OCI-LY3 (cell line): ENCODE measurements around the gene ZNF511.

Experiments
- H2AFZ ChIP-seq: fragments of 200-600, 300-600 bp; shearing (Covaris generic); 2 replicates; pipeline ENCODE4 v1.6.0; 2014; ENCODE audit warnings: antibody characterized with exemption, low read depth, low read length
- H3K27ac ChIP-seq: fragments of 200-600, 300-600 bp; sonication (generic); 2 replicates; pipeline ENCODE4 v1.5.1; 2014; ENCODE audit warnings: mild to moderate bottlenecking, low read length, moderate library complexity, mixed read lengths
- H3K27me3 ChIP-seq: fragments of 200-600, 300-600 bp; sonication (generic); 2 replicates; pipeline ENCODE4 v1.6.1; 2014; ENCODE audit warnings: low read depth, low read length, mixed read lengths
- H3K36me3 ChIP-seq: fragments of 200-600, 300-600 bp; sonication (generic); replicated peaks from 2 replicates; pipeline ENCODE3; 2014; ENCODE audit warnings: low read depth, low read length, mixed read lengths
- H3K4me1 ChIP-seq: fragments of 300-600, 200-600 bp; sonication (generic); 2 replicates; pipeline ENCODE4 v1.6.1; 2014; ENCODE audit warnings: low read length, mixed read lengths
- H3K4me2 ChIP-seq: fragments of 200-600, 300-600 bp; sonication (generic); 2 replicates; pipeline ENCODE4 v1.6.1; 2014; ENCODE audit warnings: low read length, mixed read lengths
- H3K4me3 ChIP-seq: fragments of 300-600, 200-600 bp; sonication (generic); 2 replicates; pipeline ENCODE4 v1.5.1; 2014; ENCODE audit warnings: antibody characterized with exemption, mild to moderate bottlenecking, low read length, moderate library complexity
- H3K79me2 ChIP-seq: fragments of 300-600, 200-600 bp; shearing (Covaris generic); 2 replicates; pipeline ENCODE4 v1.6.1; 2014; ENCODE audit warnings: mild to moderate bottlenecking, low read length, mixed read lengths
- H3K9ac ChIP-seq: fragments of 300-600, 200-600 bp; shearing (Covaris generic); 2 replicates; pipeline ENCODE4 v1.6.0; 2014; ENCODE audit warnings: mild to moderate bottlenecking, low read length, moderate library complexity
- H3K9me3 ChIP-seq: fragments of 200-600, 300-600 bp; shearing (Covaris generic); 2 replicates; pipeline ENCODE4 v1.6.1; 2014; ENCODE audit warnings: low read length, mixed read lengths; ENCODE audit not compliant: insufficient read depth
- H4K20me1 ChIP-seq: fragments of 200-600, 300-600 bp; sonication (generic); 2 replicates; pipeline ENCODE4 v1.6.1; 2016; ENCODE audit warnings: low read length, mixed read lengths; ENCODE audit not compliant: insufficient read depth
- EZH2phosphoT487 ChIP-seq: fragments of 200-600 bp; shearing (Covaris generic); IDR thresholded peaks from 2 replicates; pipeline ENCODE4 v1.6.1; 2018; ENCODE audit warnings: antibody characterized with exemption, mixed run types, low read depth
- TF ChIP-seq, protein P1 (sequence below): fragments of 200-600, 300-600 bp; sonication (generic); IDR thresholded peaks from 2 replicates; pipeline ENCODE4 v1.5.1; 2014; ENCODE audit warnings: antibody characterized with exemption, low read length, low read depth

The ZNF511 gene

DNA sequence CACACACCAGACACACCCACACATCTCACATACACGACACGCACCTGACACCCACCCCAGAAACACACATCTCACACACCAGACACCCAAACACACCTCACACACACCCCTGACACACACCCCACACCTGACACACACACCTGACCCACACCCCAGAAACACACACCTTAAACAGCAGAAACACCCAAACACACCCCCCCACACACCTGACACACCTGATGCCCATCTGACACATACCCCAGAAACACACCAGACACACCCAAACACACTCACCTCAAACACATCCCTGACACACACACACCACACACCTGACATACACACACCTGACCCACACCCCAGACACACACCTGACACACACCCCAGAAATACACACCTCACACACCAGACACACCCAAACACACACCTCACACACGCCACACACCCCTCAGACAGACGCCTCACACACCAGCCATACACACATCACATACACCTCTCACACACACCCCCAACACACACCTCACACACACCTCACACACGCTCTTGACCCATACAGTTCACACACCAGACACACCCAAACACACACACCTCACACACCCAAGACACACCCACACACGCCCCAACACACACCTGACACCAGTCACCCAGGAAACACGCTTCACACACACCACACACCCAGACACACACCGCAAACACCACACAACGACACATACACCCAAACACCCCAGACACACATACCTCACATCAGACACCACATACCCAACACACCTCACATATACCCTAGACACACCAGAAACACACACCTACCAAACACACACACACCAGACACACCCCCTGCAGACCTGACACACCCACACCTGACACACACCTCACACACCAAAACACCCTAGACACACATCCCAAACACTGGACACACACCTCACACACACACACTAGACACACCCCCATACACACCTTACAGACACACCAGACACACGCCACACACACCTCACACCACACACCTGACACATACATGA lies 29.7 kb downstream of the ZNF511 start:
- Histone ChIP-seq H3K9me3 (no peaks in the 10 kb centered on the region), H3K4me1 (no peaks in the 10 kb centered on the region), H3K36me3 (no peaks in the 10 kb centered on the region), H3K4me3 (no peak overlapping the region), H4K20me1 (no peaks in the 10 kb centered on the region), H3K4me2 (no peak overlapping the region), H3K79me2 (no peaks in the 10 kb centered on the region), H3K27me3 (no peaks in the 10 kb centered on the region), H2AFZ (no peak overlapping the region), H3K9ac (no peak overlapping the region), H3K27ac (no peak overlapping the region)
- TF ChIP-seq, protein P1, sequence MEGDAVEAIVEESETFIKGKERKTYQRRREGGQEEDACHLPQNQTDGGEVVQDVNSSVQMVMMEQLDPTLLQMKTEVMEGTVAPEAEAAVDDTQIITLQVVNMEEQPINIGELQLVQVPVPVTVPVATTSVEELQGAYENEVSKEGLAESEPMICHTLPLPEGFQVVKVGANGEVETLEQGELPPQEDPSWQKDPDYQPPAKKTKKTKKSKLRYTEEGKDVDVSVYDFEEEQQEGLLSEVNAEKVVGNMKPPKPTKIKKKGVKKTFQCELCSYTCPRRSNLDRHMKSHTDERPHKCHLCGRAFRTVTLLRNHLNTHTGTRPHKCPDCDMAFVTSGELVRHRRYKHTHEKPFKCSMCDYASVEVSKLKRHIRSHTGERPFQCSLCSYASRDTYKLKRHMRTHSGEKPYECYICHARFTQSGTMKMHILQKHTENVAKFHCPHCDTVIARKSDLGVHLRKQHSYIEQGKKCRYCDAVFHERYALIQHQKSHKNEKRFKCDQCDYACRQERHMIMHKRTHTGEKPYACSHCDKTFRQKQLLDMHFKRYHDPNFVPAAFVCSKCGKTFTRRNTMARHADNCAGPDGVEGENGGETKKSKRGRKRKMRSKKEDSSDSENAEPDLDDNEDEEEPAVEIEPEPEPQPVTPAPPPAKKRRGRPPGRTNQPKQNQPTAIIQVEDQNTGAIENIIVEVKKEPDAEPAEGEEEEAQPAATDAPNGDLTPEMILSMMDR: no peak
- TF ChIP-seq EZH2phosphoT487: no peak

DNA sequence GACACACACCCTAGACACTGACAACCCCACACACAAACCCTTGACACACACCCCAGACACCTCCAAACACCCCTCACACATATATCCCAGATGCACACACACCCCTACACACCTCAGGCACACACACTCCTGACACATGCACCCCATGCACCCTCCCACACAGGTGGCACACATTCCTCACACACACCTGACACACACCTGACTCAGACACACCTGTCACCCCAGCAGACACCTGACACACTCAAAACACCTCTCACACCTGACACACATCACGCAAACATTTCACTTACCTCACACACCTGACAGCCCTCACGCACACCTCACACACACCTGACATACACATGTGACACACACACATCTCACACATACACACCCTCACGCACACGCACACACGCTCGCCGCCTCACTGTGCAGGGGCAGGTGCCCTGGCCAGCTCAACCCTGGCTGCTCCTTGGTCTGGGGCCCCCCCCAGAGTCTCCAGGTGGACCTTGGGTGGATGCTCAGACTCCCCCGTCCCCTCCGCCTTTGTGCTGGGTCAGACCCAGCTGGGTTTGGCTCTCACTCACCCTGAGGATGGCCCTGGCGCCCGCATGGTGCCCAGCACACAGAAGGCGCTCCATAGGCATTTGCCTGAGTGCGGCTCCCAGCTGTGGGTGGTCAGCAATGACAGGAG lies 31.1 kb downstream of the ZNF511 start:
- Histone ChIP-seq H3K9me3 (no peaks in the 10 kb centered on the region), H3K4me2 (no peak overlapping the region), H3K9ac (no peak overlapping the region), H4K20me1 (no peaks in the 10 kb centered on the region), H3K27me3 (no peaks in the 10 kb centered on the region), H3K79me2 (no peaks in the 10 kb centered on the region), H2AFZ (no peak overlapping the region), H3K36me3 (no peaks in the 10 kb centered on the region), H3K4me1 (no peaks in the 10 kb centered on the region), H3K27ac (no peak overlapping the region), H3K4me3 (no peak overlapping the region)
- TF ChIP-seq, protein P1: no peak
- no peak for TF ChIP-seq EZH2phosphoT487

DNA sequence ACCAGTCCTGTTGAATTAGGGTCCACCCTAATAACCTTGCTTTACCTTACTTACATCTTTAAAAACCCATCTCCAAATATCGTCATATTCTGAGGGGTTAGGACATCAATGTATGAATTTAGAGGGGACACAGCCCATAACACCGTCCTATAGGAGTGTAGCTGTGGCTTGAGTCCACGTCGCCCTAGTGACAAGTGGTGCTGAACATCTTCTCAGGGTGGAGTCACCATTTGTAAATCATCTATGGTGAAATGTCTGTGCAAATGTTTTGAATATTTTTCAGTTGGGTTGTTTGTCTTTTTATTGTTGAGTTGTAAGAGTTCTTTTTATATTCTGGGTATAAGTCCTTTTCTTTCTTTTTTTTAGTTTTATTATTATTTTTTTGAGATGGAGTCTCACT lies 33.3 kb downstream of the ZNF511 start:
- TF ChIP-seq, protein P1: no peak
- no peak for TF ChIP-seq EZH2phosphoT487
- H3K4me1 ChIP-seq: no peaks in the 10 kb centered on the region
- H3K4me3 ChIP-seq: no peak overlapping the region
- no peaks in the 10 kb centered on the region for H3K36me3 ChIP-seq
- no peak overlapping the region for H3K9ac ChIP-seq
- no peaks in the 10 kb centered on the region for H3K79me2 ChIP-seq
- no peak overlapping the region for H3K27ac ChIP-seq
- no peaks in the 10 kb centered on the region for H3K9me3 ChIP-seq
- H4K20me1 ChIP-seq: no peaks in the 10 kb centered on the region
- no peaks in the 10 kb centered on the region for H3K27me3 ChIP-seq
- no peak overlapping the region for H3K4me2 ChIP-seq
- no peak overlapping the region for H2AFZ ChIP-seq

DNA sequence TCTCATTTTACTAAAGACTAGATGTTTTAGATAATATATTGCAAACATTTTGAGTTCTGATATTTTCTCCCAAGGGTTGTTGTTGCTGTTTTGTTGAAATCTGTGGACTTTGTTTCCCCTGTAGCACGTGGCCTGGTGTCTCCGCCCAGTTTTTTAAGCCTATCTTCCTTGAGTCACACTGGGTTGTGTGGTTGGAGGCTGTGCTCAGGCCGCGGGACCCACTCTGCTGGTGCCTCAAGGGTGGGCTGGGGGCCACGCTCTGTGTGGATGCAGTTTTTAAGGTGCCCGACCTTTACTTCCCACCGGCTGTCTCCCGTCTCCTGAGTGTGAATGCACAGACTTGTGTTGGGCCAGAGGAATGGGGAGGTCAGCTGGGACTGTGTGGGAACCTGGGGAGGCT lies 34.2 kb downstream of the ZNF511 start:
- Histone ChIP-seq H3K9ac (no peak overlapping the region), H3K9me3 (no peaks in the 10 kb centered on the region), H2AFZ (no peak overlapping the region), H4K20me1 (no peaks in the 10 kb centered on the region), H3K36me3 (no peaks in the 10 kb centered on the region), H3K27me3 (no peaks in the 10 kb centered on the region), H3K27ac (no peak overlapping the region), H3K4me2 (no peak overlapping the region), H3K4me3 (no peak overlapping the region), H3K4me1 (no peaks in the 10 kb centered on the region), H3K79me2 (no peaks in the 10 kb centered on the region)
- TF ChIP-seq, protein P1: no peak
- TF ChIP-seq EZH2phosphoT487: no peak
